Measurements from ENCODE around the gene MED20. TPM values are rescaled to one million over a fixed set of nuclear protein-coding genes. Genes with fewer than 3 reads are reported as not detected.

The MED20 gene
- total and polyA plus RNA-seq, 2 of the 8 experiments (the other 6 are each of a cell fraction or from before 2014, with no cell fraction given) = 38.7 to 51.8 TPM

- TF ChIP-seq BACH1 (IDR thresholded peaks at IDR 0.05; ENCODE audit: low read length) (no peak), E2F6 (IDR thresholded peaks at IDR 0.05) (no peak), RBBP5 (IDR thresholded peaks at IDR 0.05; ENCODE audit: borderline replicate concordance, low read depth, low read length) (peak; percentile 23), EZH2 (IDR thresholded peaks at IDR 0.05; ENCODE audit: low read depth, low read length, severe bottlenecking) (no peak), SP4 (IDR thresholded peaks at IDR 0.05; ENCODE audit: low read length) (no peak), TAF7 (optimal IDR thresholded peaks at IDR 0.05; ENCODE audit: borderline replicate concordance, low read depth, low read length) (no peak), KDM5A (IDR thresholded peaks at IDR 0.05; ENCODE audit: low read length) (no peak), JUND (IDR thresholded peaks at IDR 0.05; ENCODE audit: low read length) (no peak), CREB1 (IDR thresholded peaks at IDR 0.05) (0 out of 2 replicates have a peak, but pooled peaks have one; percentile 42), MAFK (IDR thresholded peaks at IDR 0.05; ENCODE audit: low read depth, low read length) (no peak)
These were observed 18.4 kb upstream of the MED20 start (continued) for GRCh38 chr6:41939176-41939847.
